HG03520 (cell line): Measurements from ENCODE around the gene GPR6.

Source experiments
- ATAC-seq: cut with Tn5 transposase; IDR thresholded peaks from one replicate; pipeline ENCODE4 v1.9.1; 2021; ENCODE audit warnings: mild to moderate bottlenecking, moderate library complexity; ENCODE audit not compliant: unreplicated experiment

Gene GPR6

GRCh38 chr6:109978174-109979032 is at the start of gene GPR6:
GPR6 (plus strand) TSS chr6:109978311; CDS start chr6:109979113, 802 bp downstream.
- ATAC-seq, result no peak

- no peak for ATAC-seq
These were observed 43.8 kb upstream of the GPR6 start for GRCh38 chr6:109934293-109934692.

GRCh38 chr6:109939654-109940053 is 38.5 kb upstream of the GPR6 start:
- no peak for ATAC-seq

GRCh38 chr6:109944448-109944847 is 33.7 kb upstream of the GPR6 start:
- no peak for ATAC-seq

GRCh38 chr6:109945091-109945490 is 33.0 kb upstream of the GPR6 start:
- ATAC-seq, result no peak

GRCh38 chr6:109946979-109947378 is 31.1 kb upstream of the GPR6 start:
- no peak for ATAC-seq

GRCh38 chr6:109949281-109950065 is 28.6 kb upstream of the GPR6 start:
- ATAC-seq, result no peak

- ATAC-seq, result no peak
These were observed 22.6 kb upstream of the GPR6 start for GRCh38 chr6:109955491-109955890.

GRCh38 chr6:109958626-109959025 is 19.5 kb upstream of the GPR6 start:
- ATAC-seq, result no peak

GRCh38 chr6:109961611-109962041 is 16.5 kb upstream of the GPR6 start:
- ATAC-seq, result no peak

GRCh38 chr6:109962271-109962670 is 15.8 kb upstream of the GPR6 start:
- no peak for ATAC-seq

GRCh38 chr6:109963598-109964170 is 14.4 kb upstream of the GPR6 start:
- no peak for ATAC-seq

- no peak for ATAC-seq
These were observed 13.2 kb upstream of the GPR6 start for GRCh38 chr6:109964949-109965348.

- ATAC-seq, result no peak
These were observed 11.8 kb upstream of the GPR6 start for GRCh38 chr6:109966299-109966698.

- ATAC-seq, result no peak
These were observed 329 bp upstream of the GPR6 start for GRCh38 chr6:109977791-109978173.

- no peak for ATAC-seq
These were observed 1.2 kb downstream of the GPR6 start for GRCh38 chr6:109979033-109979921.

- ATAC-seq, result no peak
These were observed 6.3 kb downstream of the GPR6 start for GRCh38 chr6:109984410-109984809.

GRCh38 chr6:109987196-109987595 is 9.1 kb downstream of the GPR6 start:
- no peak for ATAC-seq

- ATAC-seq, result no peak
These were observed 13.3 kb downstream of the GPR6 start for GRCh38 chr6:109991201-109992101.
